Spleen (tissue), 11 donors: ENCODE data around the gene CANT1. TPM values are rescaled to one million over a fixed set of nuclear protein-coding genes. Genes with fewer than 3 reads are reported as not detected.
A peak's percentile ranks its signal among the peaks of the same experiment; 100 is the strongest.
"Not testable (repeated sequence)": the region's sequence is repeated elsewhere in the genome, so short reads cannot be mapped to it uniquely, and the experiment has no call there.

ENCODE experiments used
- DNase-seq: peaks from one replicate; pipeline ENCODE4 v3.0.0-alpha.2; 2020
- H3K27ac ChIP-seq, 8 donors: fragments of 200-600 bp; sonication (generic) in 7 of 8; 1 replicate in 4 of 8; 2 replicates in 4 of 8; pipeline versions ENCODE4 v1.5.0 to v1.8.0; 2016 to 2021; ENCODE audit warnings: inconsistent platforms in 4 of 8, mild to moderate bottlenecking in 4 of 8, moderate library complexity in 1 of 8
- H3K27me3 ChIP-seq, 7 donors: fragments of 200-600 bp; sonication (generic) in 6 of 7; replicated peaks in 1 of 7; 1 replicate in 4 of 7; 2 replicates in 3 of 7; pipeline versions ENCODE4 v1.5.0 to v1.8.0; 2016 to 2021; ENCODE audit warnings: inconsistent platforms in 3 of 7, mild to moderate bottlenecking in 1 of 7
- H3K36me3 ChIP-seq, 6 donors: fragments of 200-600 bp; sonication (generic) in 5 of 6; 1 replicate in 4 of 6; 2 replicates in 2 of 6; pipeline versions ENCODE4 v1.5.0 to v1.8.0; 2016 to 2021; ENCODE audit warnings: inconsistent platforms in 2 of 6
- H3K4me1 ChIP-seq, 6 donors: fragments of 200-600 bp; sonication (generic) in 5 of 6; 1 replicate in 3 of 6; 2 replicates in 3 of 6; pipeline versions ENCODE4 v1.5.0 to v1.8.0; 2016 to 2021; ENCODE audit warnings: inconsistent platforms in 3 of 6
- H3K4me3 ChIP-seq, 8 donors: fragments of 200-600 bp; sonication (generic) in 7 of 8; 1 replicate in 4 of 8; 2 replicates in 4 of 8; pipeline versions ENCODE4 v1.5.0 to v1.8.0; 2016 to 2021; ENCODE audit warnings: inconsistent platforms in 4 of 8, mild to moderate bottlenecking in 4 of 8, moderate library complexity in 2 of 8
- H3K9me3 ChIP-seq, 8 donors: fragments of 200-600 bp; sonication (generic) in 7 of 8; 1 replicate in 4 of 8; 2 replicates in 4 of 8; pipeline versions ENCODE4 v1.5.0 to v1.8.0; 2016 to 2021; ENCODE audit warnings: inconsistent platforms in 4 of 8
- POLR2A ChIP-seq, 3 donors: fragments of 450-650 bp; IDR thresholded peaks; one replicate each; pipeline ENCODE4 v1.5.1; 2017; ENCODE audit warnings: antibody characterized with exemption in 3 of 3, mild to moderate bottlenecking in 1 of 3
- POLR2AphosphoS5 ChIP-seq, 3 donors: sonication (generic); formaldehyde crosslinking; IDR thresholded peaks; one replicate each; pipeline ENCODE4 v1.5.1; 2017; ENCODE audit warnings: antibody characterized with exemption in 3 of 3
- WGBS, 5 donors: extraction: QIAGEN DNeasy Blood & Tissue Kit in 3 of 5; methylation state at CpG; one replicate each; pipeline versions ENCODE4 v1.1.5 to v1.1.7; 2013 to 2018; 5-methylcytosine and 5-hydroxymethylcytosine counted together
- intact Hi-C: fragments of 100-400 bp; cut with DNase I; formaldehyde crosslinking; loops from one replicate; pipeline ENCODE4 v1.15.0; 2023; ENCODE audit warnings: low total_unique reads
- polyA plus RNA-seq, 3 donors: library from polyadenylated mRNA; stranded (reverse); fragments of 200-250 nt; gene quantifications; one replicate each; pipeline ENCODE4 v1.2.1, GENCODE V29; 2013
- total RNA-seq, 7 donors: library from RNA; depleted of rRNA in 3 of 7; stranded (reverse); fragments of >200 nt in 3 of 7; fragmentation: NEBNext Ultra II Directional in 4 of 7; extraction: Animal tissue kit (Norgen Biotek cat#: 25700) in 4 of 7; gene quantifications; one replicate each; pipeline versions ENCODE4 v1.1.0 to v1.2.1, GENCODE V29; 2016 to 2021
- TF ChIP-seq, protein P1 (sequence below), 11 experiments: fragments of 200-600 bp in 7 of 11; fragments of 450-650 bp in 4 of 11; sonication (generic) in 4 of 11; IDR thresholded peaks in 8 of 11; conservative IDR thresholded peaks in 3 of 11; 1 replicate in 7 of 11; 2 replicates in 4 of 11; pipeline versions ENCODE4 v1.4.0 to v1.8.0; 2016 to 2021; ENCODE audit warnings: antibody characterized with exemption in 11 of 11, inconsistent platforms in 4 of 11, mild to moderate bottlenecking in 1 of 11
- donor health status: healthy with polysubstance abuse.
- donor health status: DM: no; HTN: no; CAD: no; lungs with moderate emphysema.
- donor health status: DM: no; HTN: no; CAD: no.
- donor health status: Bipolar disorder and iron deficiency.
- donor health status: healthy.
- donor health status: DM: no; HTN: no; CAD: no.
- donor health status: DM: yes; HTN: yes; CAD: no.

The CANT1 gene
- total and polyA plus RNA-seq, 10 donors = 11.2 to 76.6 (median 50.2) TPM

DNA sequence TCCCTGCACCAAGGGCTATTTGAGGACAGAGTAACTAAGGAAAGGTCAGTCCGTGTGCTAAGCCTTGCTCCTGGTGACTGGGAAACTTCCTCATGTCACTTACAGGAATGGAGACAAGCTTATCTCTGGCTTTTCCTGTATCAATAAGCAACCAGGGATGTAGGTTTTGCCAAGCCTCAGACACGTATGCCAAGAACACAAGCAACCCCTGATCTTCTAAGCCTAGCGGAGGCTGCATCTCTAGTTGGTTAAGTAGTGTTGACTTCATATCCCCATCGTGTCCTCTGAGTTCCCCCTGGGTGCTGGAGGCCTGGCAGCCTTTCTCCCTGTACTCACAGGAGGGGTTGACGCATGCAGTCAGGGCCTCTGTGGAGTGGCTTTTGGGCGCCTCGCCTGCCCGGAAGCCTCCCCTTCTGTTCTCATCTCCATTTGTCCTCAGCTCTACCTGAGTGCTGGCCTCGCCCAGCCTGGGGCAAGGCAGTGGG is 13.0 kb upstream of the CANT1 start:
- Histone ChIP-seq H3K27ac (peak overlapping the region; percentile 50 to 87 (median 80)), H3K36me3 (no peaks in the 10 kb centered on the region), H3K4me1 (peaks cover 7 to 83% (median 43%) of the 10 kb centered on the region in 6 donors), H3K4me3 (peak overlapping the region in 3 of 8 donors; percentile 5 to 79 (median 54)), H3K27me3 (peaks cover 0 to 67% (median 20%) of the 10 kb centered on the region in 7 donors), H3K9me3 (no peaks in the 10 kb centered on the region)
- intact Hi-C loops = no loop called here
- peak; percentile 70 for DNase-seq
- 67 to 85% (median 73%) methylated on average over 9 of the region's 9 CpGs for WGBS, 5 donors
- TF ChIP-seq POLR2A (IDR thresholded peaks at IDR 0.05) (peak in 1 of 3 donors; percentile 11), POLR2AphosphoS5 (IDR thresholded peaks at IDR 0.05) (peak; percentile 58 to 78 (median 69))
- TF ChIP-seq, protein P1, sequence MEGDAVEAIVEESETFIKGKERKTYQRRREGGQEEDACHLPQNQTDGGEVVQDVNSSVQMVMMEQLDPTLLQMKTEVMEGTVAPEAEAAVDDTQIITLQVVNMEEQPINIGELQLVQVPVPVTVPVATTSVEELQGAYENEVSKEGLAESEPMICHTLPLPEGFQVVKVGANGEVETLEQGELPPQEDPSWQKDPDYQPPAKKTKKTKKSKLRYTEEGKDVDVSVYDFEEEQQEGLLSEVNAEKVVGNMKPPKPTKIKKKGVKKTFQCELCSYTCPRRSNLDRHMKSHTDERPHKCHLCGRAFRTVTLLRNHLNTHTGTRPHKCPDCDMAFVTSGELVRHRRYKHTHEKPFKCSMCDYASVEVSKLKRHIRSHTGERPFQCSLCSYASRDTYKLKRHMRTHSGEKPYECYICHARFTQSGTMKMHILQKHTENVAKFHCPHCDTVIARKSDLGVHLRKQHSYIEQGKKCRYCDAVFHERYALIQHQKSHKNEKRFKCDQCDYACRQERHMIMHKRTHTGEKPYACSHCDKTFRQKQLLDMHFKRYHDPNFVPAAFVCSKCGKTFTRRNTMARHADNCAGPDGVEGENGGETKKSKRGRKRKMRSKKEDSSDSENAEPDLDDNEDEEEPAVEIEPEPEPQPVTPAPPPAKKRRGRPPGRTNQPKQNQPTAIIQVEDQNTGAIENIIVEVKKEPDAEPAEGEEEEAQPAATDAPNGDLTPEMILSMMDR (IDR thresholded peaks at IDR 0.05 in 8 of 11, conservative IDR thresholded peaks at IDR 0.05 in 3 of 11) = no peak

GRCh38 chr17:79021929-79022328 is 12.4 kb upstream of the CANT1 start:
- H3K4me1 ChIP-seq = peaks cover 7 to 76% (median 40%) of the 10 kb centered on the region in 6 donors

GRCh38 chr17:79020631-79021301 is 11.2 kb upstream of the CANT1 start:
- no peak for TF ChIP-seq POLR2A (IDR thresholded peaks at IDR 0.05)
- H3K4me1 ChIP-seq = peaks cover 7 to 66% (median 35%) of the 10 kb centered on the region in 6 donors
- peak overlapping the region in 4 of 8 donors; percentile 26 to 82 (median 47) for H3K27ac ChIP-seq
- no peak overlapping the region for H3K4me3 ChIP-seq
- intact Hi-C loops = no loop called here
- H3K36me3 ChIP-seq = no peaks in the 10 kb centered on the region
- DNase-seq = no peak
- peaks cover 0 to 49% (median 20%) of the 10 kb centered on the region in 7 donors for H3K27me3 ChIP-seq
- peaks cover 0 to 5% (median 3%) of the 10 kb centered on the region in 8 donors for H3K9me3 ChIP-seq
- 70 to 87% (median 75%) methylated on average over 2 of the region's 2 CpGs for WGBS, 5 donors

More at GRCh38 chr17:79021929-79022328, 12.4 kb upstream of the CANT1 start:
- peaks cover 0 to 61% (median 20%) of the 10 kb centered on the region in 7 donors for H3K27me3 ChIP-seq
- intact Hi-C loops, H3K9me3 ChIP-seq, H3K4me3 ChIP-seq, H3K36me3 ChIP-seq: not testable (repeated sequence)
- 80 to 91% (median 85%) methylated on average over 2 of the region's 2 CpGs for WGBS, 5 donors
- H3K27ac ChIP-seq = peak overlapping the region in 7 of 8 donors; percentile 35 to 87 (median 80)
- peak; percentile 16 for DNase-seq

DNA sequence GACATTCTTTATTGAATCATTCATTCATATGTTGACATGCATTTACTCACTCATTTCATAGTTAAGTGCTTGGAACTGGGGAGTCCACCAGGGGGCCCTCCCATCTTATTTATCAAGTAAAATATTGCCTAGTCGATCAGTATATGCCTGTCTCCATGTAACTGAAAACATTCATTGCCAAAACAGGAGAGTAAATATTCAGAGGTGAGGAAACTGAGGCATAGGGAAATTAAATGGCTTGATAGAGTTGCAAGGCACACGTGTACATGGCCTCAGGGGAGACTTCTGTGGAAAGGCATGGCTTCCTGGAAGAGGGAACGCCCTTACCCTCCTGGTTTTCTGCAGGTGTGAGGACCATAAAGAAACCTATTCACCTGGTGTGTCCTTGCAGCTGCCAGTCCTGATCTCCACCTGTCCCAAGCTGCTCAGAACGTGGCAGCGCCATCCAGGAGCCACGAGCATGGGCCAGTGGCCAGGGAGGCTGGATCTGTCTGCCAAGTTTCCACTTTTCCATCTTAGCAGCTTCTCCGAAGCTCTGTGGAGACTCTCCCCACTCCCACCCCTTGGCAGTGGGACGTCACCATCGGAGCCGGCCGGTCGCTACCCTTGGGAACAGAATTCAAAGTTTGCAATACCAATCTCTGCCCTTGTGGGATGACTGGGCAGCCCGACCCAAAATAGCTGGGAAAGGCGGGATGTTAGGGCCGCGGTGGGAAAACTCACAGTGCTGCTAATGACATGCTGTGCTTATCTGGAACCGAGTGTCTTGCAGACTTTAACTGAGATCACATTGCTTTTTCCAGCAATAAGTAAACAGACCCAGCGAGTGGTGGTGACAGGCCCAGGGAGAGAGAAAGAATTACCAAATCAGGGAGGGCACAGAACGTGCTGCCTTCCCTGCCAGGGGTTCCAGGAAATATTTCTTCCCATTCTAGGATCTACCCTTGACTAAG is 10.3 kb upstream of the CANT1 start:
- intact Hi-C loops = no loop called here
- peak; percentile 61 for DNase-seq
- H3K4me1 ChIP-seq = peaks cover 7 to 57% (median 30%) of the 10 kb centered on the region in 6 donors
- H3K36me3 ChIP-seq = no peaks in the 10 kb centered on the region
- WGBS, 5 donors = 61 to 73% (median 66%) methylated on average over 19 of the region's 19 CpGs
- H3K4me3 ChIP-seq = no peak overlapping the region
- peaks cover 0 to 14% (median 9%) of the 10 kb centered on the region in 8 donors for H3K9me3 ChIP-seq
- peaks cover 0 to 40% (median 13%) of the 10 kb centered on the region in 7 donors for H3K27me3 ChIP-seq
- H3K27ac ChIP-seq = peak overlapping the region in 4 of 8 donors; percentile 26 to 82 (median 47)
- TF ChIP-seq, protein P1 (IDR thresholded peaks at IDR 0.05 in 8 of 11, conservative IDR thresholded peaks at IDR 0.05 in 3 of 11) = peak; percentile 26 to 70 (median 58)
- no peak for TF ChIP-seq POLR2A (IDR thresholded peaks at IDR 0.05)
